Stimulated activated CD4-positive, alpha-beta T cell treated with anti-CD3 and anti-CD28 coated beads, Interleukin-4, amount 100 ng/mL, for 48 hours (primary cell): ENCODE data around the gene DTX3.
"Not testable (repeated sequence)": the region's sequence is repeated elsewhere in the genome, so short reads cannot be mapped to it uniquely, and the experiment has no call there.

Experiments used
- DNase-seq, 2 donors: peaks; one replicate each; pipeline ENCODE4 v3.0.0-alpha.2; 2020; ENCODE audit warnings: low read depth in 2 of 2

Gene DTX3

GRCh38 chr12:57606821-57607220 lies 2.2 kb downstream of the DTX3 start:
- DNase-seq = no peak

DNA sequence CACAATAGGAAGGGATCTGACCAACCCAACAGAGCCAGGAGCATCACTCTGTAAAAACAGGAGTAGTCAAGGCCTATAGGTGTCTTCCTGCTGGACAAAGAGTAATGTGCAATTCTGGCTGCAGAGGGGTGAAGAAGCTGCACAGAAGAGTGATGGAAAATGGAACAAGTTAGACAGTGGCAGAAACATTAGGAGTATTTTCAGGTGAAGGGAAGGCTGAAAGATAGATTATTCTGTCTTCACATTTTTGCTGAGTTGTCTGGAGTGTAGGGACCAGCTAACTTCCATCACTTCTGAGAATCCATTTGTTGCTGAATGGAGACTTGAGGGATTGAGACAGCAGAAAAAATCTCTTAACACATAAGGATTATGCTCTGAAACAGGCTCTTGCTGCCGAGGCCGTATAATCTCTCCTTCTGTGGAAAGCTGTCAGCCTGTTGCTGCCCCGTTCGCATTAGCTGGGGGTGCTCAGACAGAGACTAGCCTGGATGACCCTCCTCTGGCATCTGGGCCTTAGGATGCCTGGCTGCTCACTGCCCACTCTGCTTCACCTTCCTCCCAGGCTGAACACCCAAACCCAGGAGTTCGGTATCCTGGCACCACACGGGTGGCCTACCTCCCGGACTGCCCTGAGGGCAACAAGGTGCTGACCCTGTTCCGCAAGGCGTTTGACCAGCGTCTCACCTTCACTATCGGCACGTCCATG lies 3.5 kb downstream of the DTX3 start:
- DNase-seq = no peak

GRCh38 chr12:57609101-57609780 lies 4.6 kb downstream of the DTX3 start:
- DNase-seq = no peak

DNA sequence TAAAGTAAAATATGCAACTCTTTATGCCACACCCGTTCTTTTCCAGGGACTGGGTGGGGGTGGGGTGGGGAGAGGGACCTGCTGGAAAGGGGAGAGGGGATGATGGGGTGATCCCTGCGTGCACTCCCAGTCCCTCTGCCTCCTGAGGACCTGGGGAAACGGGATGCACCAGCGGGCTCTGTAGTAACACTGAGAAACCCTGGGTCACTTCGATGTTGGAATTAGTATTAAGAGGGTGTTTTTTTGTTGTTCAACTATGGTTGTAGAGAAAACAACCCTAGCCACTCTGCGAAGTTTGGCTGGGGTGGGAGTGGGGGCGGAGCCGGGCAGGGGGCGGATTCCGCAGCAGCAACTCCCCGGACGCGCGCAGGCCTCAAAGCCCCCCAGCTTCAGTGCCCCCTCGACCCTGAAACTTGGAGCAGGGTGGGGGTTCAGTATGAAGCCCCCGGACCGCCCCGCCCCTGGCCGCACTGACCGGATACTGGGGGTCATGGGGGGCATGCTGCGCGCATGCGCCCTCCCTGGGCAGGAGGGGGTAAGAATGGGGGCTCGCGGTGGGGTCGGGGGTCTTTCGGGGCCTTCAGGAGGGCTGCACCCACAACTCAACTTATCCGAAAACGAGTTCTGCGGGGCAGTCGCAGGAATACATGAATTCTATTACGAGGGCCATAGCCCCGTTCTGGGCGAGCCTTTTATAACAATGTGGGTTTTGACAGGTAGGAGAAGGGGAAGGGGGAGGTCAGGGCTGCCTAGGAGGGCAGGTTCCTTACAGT lies 5.3 kb downstream of the DTX3 start:
- DNase-seq = no peak

DNA sequence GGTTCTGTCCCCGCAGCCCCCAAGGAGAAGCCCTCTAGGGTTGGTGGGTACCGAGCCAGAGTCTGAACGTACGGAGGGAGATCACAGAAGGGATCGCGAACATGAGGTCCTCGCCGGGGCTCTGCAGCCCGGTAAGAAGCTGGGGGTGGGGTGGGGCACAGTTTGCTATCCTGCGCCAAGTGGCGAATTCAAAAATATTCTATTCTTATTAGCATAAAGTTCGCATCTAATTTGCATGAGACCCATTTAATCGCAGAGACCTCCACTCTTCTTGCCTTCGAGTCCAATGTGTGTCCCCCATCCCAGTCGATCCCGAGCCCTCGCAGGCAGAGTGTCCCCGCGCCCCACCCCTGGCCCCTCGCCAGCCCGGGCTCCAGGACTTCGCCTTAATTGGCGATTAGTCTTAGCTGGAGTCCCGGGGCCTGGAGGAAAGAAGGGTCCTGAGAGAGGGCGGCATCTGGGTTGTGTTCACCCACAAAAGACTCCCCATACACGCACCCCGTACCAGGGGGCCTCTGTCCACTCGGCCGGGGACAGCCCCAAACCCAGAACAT lies 6.0 kb downstream of the DTX3 start:
- DNase-seq = no peak

DNA sequence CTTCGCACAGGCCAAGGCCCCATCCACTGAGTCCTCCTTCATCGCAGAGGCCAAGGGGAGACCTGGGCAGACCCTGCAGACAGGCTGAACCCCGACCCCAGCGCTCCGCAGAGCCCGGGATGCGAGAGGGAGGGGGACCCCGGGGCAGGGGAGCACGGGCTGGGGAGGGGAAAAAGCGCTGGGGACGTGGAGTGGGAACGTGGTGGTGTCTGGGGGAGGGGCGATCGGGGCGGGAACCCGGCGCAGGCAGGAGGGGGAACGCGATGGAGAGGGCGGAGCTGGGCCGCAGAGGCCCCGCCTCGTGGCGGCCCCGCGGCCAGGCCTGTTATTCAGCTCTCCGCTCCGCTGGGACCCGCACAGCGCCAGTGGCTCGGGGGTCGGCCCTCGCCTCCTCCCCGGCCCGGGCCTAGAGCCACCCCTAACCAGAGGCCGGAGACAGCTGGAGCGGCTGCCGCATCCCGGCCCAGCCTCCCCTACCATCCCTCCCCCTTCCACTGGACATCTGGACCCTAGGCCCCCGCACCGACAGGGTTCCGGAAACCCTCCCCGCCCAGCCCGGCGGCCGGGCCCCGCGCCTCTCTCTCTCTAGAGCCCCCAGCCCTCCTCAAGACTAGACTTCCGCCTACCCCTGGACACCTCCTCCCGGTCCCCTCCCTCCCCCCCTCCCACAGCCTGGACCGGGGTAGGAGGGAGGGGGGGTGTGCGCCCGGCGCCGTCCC lies 6.6 kb downstream of the DTX3 start, which contains the start of gene ARHGEF25:
Gene ARHGEF25, plus strand, starts transcription at position 328 of the 719 bp plus-strand sequence. CDS start 460 bp downstream, outside the sequence.
- DNase-seq = peak in 1 of 2 donors; percentile 53

GRCh38 chr12:57611827-57612710 lies 7.4 kb downstream of the DTX3 start:
- no peak for DNase-seq

DNA sequence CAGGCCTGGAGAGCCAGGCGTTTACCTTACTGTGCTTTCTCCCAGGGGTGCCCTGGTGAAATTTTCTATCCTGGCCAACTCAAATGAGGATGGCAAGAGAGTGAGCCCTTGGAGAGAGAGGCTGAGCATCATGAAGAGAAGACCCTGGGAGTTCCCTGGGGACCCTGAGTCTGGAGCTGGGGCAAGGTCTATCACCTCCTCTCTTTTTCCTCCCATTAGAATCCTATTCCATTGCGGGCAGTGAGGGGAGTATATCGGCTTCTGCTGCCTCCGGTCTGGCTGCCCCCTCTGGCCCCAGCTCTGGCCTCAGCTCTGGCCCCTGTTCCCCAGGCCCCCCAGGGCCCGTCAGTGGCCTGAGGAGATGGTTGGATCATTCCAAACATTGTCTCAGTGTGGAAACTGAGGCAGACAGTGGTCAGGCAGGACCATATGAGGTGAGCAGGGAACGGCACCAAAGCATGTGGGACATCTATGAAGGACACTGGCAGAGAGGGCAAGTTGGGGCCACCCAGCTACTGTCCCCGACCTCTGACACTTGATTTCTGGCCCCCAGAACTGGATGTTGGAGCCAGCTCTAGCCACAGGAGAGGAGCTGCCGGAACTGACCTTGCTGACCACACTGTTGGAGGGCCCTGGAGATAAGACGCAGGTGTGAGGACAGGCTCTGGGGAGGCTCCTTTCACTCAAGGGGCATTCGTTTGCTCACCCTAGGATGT lies 8.2 kb downstream of the DTX3 start:
- no peak for DNase-seq

GRCh38 chr12:57613427-57614109 lies 8.9 kb downstream of the DTX3 start:
- DNase-seq = no peak

- DNase-seq = no peak
Observed at GRCh38 chr12:57614178-57614947, 9.7 kb downstream of the DTX3 start.

- DNase-seq = no peak
Observed at GRCh38 chr12:57614948-57615500, 10.4 kb downstream of the DTX3 start.

DNA sequence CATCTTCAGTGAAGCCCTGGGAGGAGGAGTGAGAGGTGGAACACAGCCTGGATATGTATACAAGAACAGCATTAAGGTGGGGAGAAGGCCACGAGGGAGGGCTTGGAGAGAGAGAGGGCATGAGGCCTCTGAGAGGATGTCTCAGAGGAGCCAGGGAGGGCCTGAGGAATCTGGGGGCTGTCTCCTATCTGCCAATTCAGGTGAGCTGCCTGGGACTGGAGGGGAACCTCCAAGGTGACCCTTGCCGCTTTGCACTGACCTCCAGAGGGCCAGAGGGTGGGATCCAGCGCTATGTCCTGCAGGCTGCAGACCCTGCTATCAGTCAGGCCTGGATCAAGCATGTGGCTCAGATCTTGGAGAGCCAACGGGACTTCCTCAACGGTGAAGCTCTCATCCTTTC lies 11.0 kb downstream of the DTX3 start:
- DNase-seq = no peak

GRCh38 chr12:57616383-57617101 lies 11.9 kb downstream of the DTX3 start:
- DNase-seq = no peak

- DNase-seq = no peak
Observed at GRCh38 chr12:57617942-57618341, 13.3 kb downstream of the DTX3 start.

DNA sequence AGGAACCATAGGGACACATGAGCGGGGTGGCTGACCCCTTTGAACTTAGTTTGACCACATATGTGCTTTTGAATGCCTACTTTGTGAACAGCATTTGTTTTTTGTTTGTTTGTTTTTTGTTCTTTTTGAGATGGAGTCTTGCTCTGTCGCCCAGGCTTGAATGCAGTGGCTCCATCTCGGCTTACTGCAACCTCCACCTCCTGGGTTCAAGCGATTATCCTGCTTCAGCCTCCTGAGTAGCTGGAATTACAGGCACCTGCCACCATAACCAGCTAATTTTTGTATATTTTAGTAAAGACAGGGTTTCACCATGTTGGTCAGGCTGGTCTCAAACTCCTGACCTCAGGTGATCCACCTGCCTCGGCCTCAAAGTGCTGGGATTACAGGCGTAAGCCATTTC lies 13.8 kb downstream of the DTX3 start:
- not testable (repeated sequence) for DNase-seq

DNA sequence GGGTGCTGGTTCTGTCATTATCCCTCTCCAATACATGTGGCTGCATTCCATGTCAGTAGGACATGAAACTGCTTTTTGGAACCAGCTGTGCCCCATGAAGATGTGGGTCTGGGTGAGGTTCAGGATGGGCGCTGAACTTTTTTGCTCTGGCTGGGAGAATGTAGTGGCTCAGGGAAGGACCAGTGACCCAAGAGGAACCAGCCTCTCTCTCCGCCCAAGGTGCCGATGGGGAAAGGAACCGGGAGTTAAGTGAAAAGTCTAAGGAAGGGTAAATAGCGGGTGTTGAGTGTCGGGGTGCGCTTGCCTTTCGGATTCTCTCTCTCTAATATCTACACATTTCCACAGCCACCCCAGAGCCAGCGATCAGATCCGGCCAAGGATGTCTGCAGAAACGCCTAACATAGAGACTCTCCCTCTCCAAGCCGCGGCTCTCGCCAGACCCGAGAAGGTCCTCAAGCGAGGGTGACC lies 14.4 kb downstream of the DTX3 start:
- DNase-seq = no peak

- DNase-seq = no peak
Observed at GRCh38 chr12:57619434-57620244, 15.0 kb downstream of the DTX3 start.
